Karpas-422 (cell line): ENCODE results near the gene DSCAML1. TPM values are rescaled to one million over a fixed set of nuclear protein-coding genes. Genes with fewer than 3 reads are reported as not detected.

Experiments used
- total RNA-seq: library from RNA; depleted of rRNA; stranded (reverse); fragments of >200 nt; shearing (Covaris generic); gene quantifications from 2 replicates; pipeline ENCODE4 v1.2.3, GENCODE V29; 2014; ENCODE audit warnings: low replicate concordance; rRNA removed

The DSCAML1 gene
- total RNA-seq, 1 experiment from 2014 or later: not detected

Other genes with a start within 250 kb of the DSCAML1 start
- gene FXYD2, start 27.5 kb upstream of the DSCAML1 start, total RNA-seq: 1.4 and 3.1 TPM in 2 replicates
- not detected in 2 replicates for gene FXYD6, start 79.4 kb upstream of the DSCAML1 start, total RNA-seq
- gene TMPRSS13, start 132.2 kb upstream of the DSCAML1 start, total RNA-seq: 0.69 and 1.1 TPM in 2 replicates
- 25.5 and 49.8 TPM in 2 replicates for gene IL10RA, start 189.2 kb upstream of the DSCAML1 start, total RNA-seq